ENCODE measurements around the gene PYROXD2.

Gene PYROXD2

DNA sequence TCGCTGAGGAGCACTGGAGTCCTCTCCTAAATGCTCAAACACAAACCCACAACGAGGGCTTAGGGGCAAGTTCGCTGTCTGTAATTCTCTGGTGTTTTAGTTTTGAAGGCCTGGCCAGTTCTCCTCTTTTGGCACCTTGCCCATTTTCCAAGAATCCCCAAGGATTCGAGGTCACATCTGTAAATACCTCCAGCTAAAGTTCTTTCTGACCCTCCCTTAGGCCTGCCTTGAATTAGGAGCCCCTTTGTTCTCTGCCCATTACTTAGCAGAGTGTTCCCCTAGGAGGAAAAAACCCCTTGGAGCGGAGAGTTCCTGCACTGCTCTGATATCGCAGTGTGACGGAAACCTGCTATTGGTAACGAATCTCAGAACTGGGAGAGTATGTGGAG, 743 bp upstream of the PYROXD2 start:
- TF ChIP-seq CTCF (IDR thresholded peaks at IDR 0.05; ENCODE audit: low read depth, low read length, missing control alignments): no peak
- H3K4me3 ChIP-seq (replicated peaks; ENCODE audit: low read depth, low read length): no peak overlapping the region
- DNase-seq (ENCODE audit: extremely low read depth, low read depth): no peak

- H3K4me3 ChIP-seq (replicated peaks; ENCODE audit: low read depth, low read length): peak overlapping the region; percentile 64
- no peak for DNase-seq (ENCODE audit: extremely low read depth, low read depth)
- TF ChIP-seq CTCF (IDR thresholded peaks at IDR 0.05; ENCODE audit: low read depth, low read length, missing control alignments): no peak
Measured at GRCh38 chr10:98414578-98414931, 427 bp downstream of the PYROXD2 start.

DNA sequence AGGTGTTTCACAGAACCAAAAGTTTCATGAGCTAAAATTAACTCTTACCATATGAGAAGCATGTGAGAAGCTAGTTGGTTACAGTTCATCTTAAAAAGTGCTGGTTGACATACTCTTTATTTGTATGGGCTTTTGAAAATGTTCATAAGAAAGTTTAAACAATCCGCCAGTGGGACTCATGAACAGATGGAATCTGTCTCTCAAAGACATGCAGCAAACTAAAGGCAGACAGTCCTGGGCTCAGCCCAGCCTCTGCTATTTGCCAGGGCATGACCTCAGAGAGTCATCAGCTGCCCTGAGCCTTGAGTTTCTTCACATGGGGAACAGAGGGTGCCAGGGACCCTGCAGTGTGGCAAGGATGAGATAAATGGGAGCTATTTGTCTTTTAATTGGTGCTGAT, 3.2 kb downstream of the PYROXD2 start:
- DNase-seq (ENCODE audit: extremely low read depth, low read depth): no peak
- no peak overlapping the region for H3K4me3 ChIP-seq (replicated peaks; ENCODE audit: low read depth, low read length)

GRCh38 chr10:98411166-98411565, 3.8 kb downstream of the PYROXD2 start:
- no peak for TF ChIP-seq CTCF (IDR thresholded peaks at IDR 0.05; ENCODE audit: low read depth, low read length, missing control alignments)
- no peak overlapping the region for H3K4me3 ChIP-seq (replicated peaks; ENCODE audit: low read depth, low read length)
- no peak for DNase-seq (ENCODE audit: extremely low read depth, low read depth)

More for the DNA sequence above, 3.2 kb downstream of the PYROXD2 start:
- no peak for TF ChIP-seq CTCF (IDR thresholded peaks at IDR 0.05; ENCODE audit: low read depth, low read length, missing control alignments)

DNA sequence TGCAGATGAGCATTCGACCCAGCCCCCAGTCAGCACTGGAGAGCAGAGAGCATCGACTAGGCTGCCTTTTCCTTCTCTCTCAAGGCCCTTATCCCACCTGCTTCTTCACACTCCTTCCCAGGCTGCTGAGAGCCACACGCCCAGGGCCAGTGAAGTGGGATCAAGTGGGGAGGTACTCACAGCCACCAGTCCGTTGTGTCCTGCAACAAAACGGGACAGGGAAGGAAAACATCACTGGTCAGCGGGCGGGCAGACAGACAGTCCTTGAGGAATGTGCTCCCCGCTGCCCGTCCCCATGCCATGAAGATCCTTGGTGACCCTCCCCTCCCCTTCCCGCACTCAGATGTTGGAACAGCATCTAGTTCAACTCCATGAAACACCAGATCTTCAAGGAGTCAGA, 4.2 kb downstream of the PYROXD2 start:
- no peak for TF ChIP-seq CTCF (IDR thresholded peaks at IDR 0.05; ENCODE audit: low read depth, low read length, missing control alignments)
- no peak overlapping the region for H3K4me3 ChIP-seq (replicated peaks; ENCODE audit: low read depth, low read length)
- no peak for DNase-seq (ENCODE audit: extremely low read depth, low read depth)

DNA sequence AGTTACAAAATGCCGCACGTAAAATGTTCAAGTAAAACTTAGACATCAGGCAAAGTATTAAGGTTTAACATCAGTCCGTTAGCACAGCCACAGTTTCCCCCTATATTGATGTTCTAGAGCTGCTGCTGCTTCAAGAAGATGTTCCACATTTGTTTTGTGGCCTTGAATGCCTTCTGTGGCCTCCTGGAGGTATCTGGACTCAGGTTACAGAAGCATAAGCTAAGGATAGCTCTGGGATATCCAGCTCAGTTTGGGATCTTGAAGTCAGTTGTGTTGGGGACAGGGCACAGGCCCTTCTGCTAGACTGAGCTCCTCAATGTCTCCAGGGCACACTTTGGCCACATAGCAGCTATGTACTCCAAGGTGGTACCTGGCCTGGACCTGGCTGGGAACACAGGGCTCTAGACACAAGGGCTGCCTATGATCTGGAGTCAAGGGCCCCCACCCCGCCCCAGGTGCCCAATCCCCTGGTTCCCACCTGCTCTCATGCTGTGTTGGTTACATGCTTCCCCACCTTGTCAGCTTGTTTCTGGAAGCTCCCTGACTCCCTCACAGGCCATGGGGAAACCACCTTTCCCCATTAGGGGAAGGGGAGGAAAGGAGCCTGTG, 4.7 kb downstream of the PYROXD2 start:
- no peak for TF ChIP-seq CTCF (IDR thresholded peaks at IDR 0.05; ENCODE audit: low read depth, low read length, missing control alignments)
- no peak for DNase-seq (ENCODE audit: extremely low read depth, low read depth)
- H3K4me3 ChIP-seq (replicated peaks; ENCODE audit: low read depth, low read length): no peak overlapping the region

DNA sequence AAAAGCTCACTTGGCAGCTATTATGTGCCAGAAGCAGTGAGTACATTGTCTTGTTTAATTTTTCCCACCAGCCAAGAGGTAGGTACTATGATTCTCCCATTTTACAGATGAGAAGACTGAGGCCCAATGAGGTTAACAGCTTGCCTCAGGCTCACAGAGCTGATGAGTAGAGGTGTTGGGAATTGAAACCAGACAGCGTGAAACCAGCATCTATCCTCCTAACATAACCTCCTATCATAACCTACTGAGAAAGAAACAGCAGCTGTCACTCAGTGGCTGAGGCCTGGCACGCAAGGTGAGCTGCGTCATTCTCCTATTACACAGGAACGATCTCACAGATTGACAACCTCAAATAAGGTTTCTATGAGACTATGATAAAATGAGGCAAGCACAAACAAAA, 6.2 kb downstream of the PYROXD2 start:
- no peak for DNase-seq (ENCODE audit: extremely low read depth, low read depth)
- no peak overlapping the region for H3K4me3 ChIP-seq (replicated peaks; ENCODE audit: low read depth, low read length)
- TF ChIP-seq CTCF (IDR thresholded peaks at IDR 0.05; ENCODE audit: low read depth, low read length, missing control alignments): no peak

All from HFF-Myc (cell line).